Measurements from ENCODE around the gene ATG7.

The ATG7 gene

GRCh38 chr3:11272906-11273574, 843 bp downstream of the ATG7 start:
- H3K4me1 ChIP-seq (ENCODE audit: low read length): peaks cover 10% of the 10 kb centered on the region
- no peaks in the 10 kb centered on the region for H3K36me3 ChIP-seq (replicated peaks; ENCODE audit: insufficient read depth, low read length)
- H3K9ac ChIP-seq (ENCODE audit: low read length): peak overlapping the region; percentile 87
- H3K9me2 ChIP-seq (replicated peaks; ENCODE audit: insufficient read depth, low read length): no peaks in the 10 kb centered on the region
- no peaks in the 10 kb centered on the region for H3F3A ChIP-seq (ENCODE audit: insufficient read depth, low read length)
- peaks cover 47% of the 10 kb centered on the region for H3K79me2 ChIP-seq (ENCODE audit: low read length)
- TF ChIP-seq EZH2 (optimal IDR thresholded peaks at IDR 0.05; ENCODE audit: low read depth, low read length): no peak
- no peak for TF ChIP-seq EZH2phosphoT487 (IDR thresholded peaks at IDR 0.05; ENCODE audit: low read length)
- TF ChIP-seq, protein P1, sequence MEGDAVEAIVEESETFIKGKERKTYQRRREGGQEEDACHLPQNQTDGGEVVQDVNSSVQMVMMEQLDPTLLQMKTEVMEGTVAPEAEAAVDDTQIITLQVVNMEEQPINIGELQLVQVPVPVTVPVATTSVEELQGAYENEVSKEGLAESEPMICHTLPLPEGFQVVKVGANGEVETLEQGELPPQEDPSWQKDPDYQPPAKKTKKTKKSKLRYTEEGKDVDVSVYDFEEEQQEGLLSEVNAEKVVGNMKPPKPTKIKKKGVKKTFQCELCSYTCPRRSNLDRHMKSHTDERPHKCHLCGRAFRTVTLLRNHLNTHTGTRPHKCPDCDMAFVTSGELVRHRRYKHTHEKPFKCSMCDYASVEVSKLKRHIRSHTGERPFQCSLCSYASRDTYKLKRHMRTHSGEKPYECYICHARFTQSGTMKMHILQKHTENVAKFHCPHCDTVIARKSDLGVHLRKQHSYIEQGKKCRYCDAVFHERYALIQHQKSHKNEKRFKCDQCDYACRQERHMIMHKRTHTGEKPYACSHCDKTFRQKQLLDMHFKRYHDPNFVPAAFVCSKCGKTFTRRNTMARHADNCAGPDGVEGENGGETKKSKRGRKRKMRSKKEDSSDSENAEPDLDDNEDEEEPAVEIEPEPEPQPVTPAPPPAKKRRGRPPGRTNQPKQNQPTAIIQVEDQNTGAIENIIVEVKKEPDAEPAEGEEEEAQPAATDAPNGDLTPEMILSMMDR (IDR thresholded peaks at IDR 0.05; ENCODE audit: low read length): no peak
- no peaks in the 10 kb centered on the region for H4K20me1 ChIP-seq (ENCODE audit: insufficient read depth, low read length)
- peaks cover 6% of the 10 kb centered on the region; the same call in 1 of the 2 replicates for H3K27me3 ChIP-seq (replicated peaks; ENCODE audit: insufficient read depth, low read length)
- H3K4me3 ChIP-seq (ENCODE audit: low read length): peak overlapping the region; percentile 84
- H3K9me3 ChIP-seq (replicated peaks; ENCODE audit: insufficient read depth, low read length): no peaks in the 10 kb centered on the region
- peak overlapping the region; percentile 70 for H3K4me2 ChIP-seq (ENCODE audit: low read depth, low read length)
- peak overlapping the region; percentile 85 for H2AFZ ChIP-seq (ENCODE audit: low read length)
- peak overlapping the region; percentile 27; the same call in 1 of the 2 replicates for H3K27ac ChIP-seq (ENCODE audit: low read length)
- DNase-seq: no peak

GRCh38 chr3:11273891-11274291, 1.7 kb downstream of the ATG7 start:
- Histone ChIP-seq H3K9ac (ENCODE audit: low read length) (no peak overlapping the region), H3K9me3 (replicated peaks; ENCODE audit: insufficient read depth, low read length) (no peaks in the 10 kb centered on the region), H3K4me3 (ENCODE audit: low read length) (no peak overlapping the region), H3K27ac (ENCODE audit: low read length) (no peak overlapping the region), H3K4me1 (ENCODE audit: low read length) (peaks cover 10% of the 10 kb centered on the region), H3K4me2 (ENCODE audit: low read depth, low read length) (no peak overlapping the region), H3K36me3 (replicated peaks; ENCODE audit: insufficient read depth, low read length) (no peaks in the 10 kb centered on the region), H3K27me3 (replicated peaks; ENCODE audit: insufficient read depth, low read length) (peaks cover 2% of the 10 kb centered on the region; the same call in 1 of the 2 replicates), H3K9me2 (replicated peaks; ENCODE audit: insufficient read depth, low read length) (no peaks in the 10 kb centered on the region), H3F3A (ENCODE audit: insufficient read depth, low read length) (no peaks in the 10 kb centered on the region), H4K20me1 (ENCODE audit: insufficient read depth, low read length) (no peaks in the 10 kb centered on the region), H3K79me2 (ENCODE audit: low read length) (peaks cover 53% of the 10 kb centered on the region), H2AFZ (ENCODE audit: low read length) (no peak overlapping the region)
- no peak for DNase-seq
- TF ChIP-seq EZH2 (optimal IDR thresholded peaks at IDR 0.05; ENCODE audit: low read depth, low read length) (no peak), EZH2phosphoT487 (IDR thresholded peaks at IDR 0.05; ENCODE audit: low read length) (no peak)
- TF ChIP-seq, protein P1 (IDR thresholded peaks at IDR 0.05; ENCODE audit: low read length): no peak

DNA sequence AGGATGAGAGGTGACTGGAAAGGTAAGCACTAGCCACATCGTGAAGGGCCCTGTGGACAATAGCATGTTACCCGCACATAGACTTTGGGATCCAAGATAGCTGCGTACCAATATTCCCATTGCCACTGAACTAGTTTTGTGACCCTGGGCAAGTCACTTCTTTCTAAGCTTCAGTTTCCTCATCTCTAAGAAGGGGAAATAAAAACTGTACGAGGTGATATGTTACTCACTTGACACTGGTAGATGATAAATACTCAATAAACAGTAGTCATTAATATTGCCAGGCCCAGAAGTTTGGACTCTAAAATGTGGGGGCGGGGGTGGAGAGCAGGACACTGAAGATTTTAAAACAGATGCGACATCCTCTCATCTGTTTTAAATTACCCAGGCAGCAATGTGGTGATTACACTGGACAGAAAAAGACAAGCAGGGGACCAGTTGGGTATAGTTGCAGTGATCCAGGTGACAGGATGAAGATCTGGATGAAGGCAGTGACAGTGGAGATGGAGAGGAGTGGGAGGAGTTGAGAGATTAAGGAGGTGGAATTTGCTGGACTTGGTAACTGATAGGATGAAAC, 2.5 kb downstream of the ATG7 start:
- Histone ChIP-seq H3K27me3 (replicated peaks; ENCODE audit: insufficient read depth, low read length) (no peaks in the 10 kb centered on the region), H4K20me1 (ENCODE audit: insufficient read depth, low read length) (no peaks in the 10 kb centered on the region), H3K36me3 (replicated peaks; ENCODE audit: insufficient read depth, low read length) (no peaks in the 10 kb centered on the region), H3K9me2 (replicated peaks; ENCODE audit: insufficient read depth, low read length) (no peaks in the 10 kb centered on the region), H2AFZ (ENCODE audit: low read length) (no peak overlapping the region), H3K4me3 (ENCODE audit: low read length) (no peak overlapping the region), H3K4me1 (ENCODE audit: low read length) (peaks cover 10% of the 10 kb centered on the region), H3K4me2 (ENCODE audit: low read depth, low read length) (no peak overlapping the region), H3K27ac (ENCODE audit: low read length) (no peak overlapping the region), H3K79me2 (ENCODE audit: low read length) (peaks cover 54% of the 10 kb centered on the region), H3F3A (ENCODE audit: insufficient read depth, low read length) (no peaks in the 10 kb centered on the region), H3K9me3 (replicated peaks; ENCODE audit: insufficient read depth, low read length) (no peaks in the 10 kb centered on the region), H3K9ac (ENCODE audit: low read length) (no peak overlapping the region)
- no peak for TF ChIP-seq EZH2phosphoT487 (IDR thresholded peaks at IDR 0.05; ENCODE audit: low read length)
- TF ChIP-seq EZH2 (optimal IDR thresholded peaks at IDR 0.05; ENCODE audit: low read depth, low read length): no peak
- TF ChIP-seq, protein P1 (IDR thresholded peaks at IDR 0.05; ENCODE audit: low read length): no peak
- DNase-seq: no peak

Measured in MM.1S (cell line).